ENCODE results near the gene AOPEP.

AOPEP gene

DNA sequence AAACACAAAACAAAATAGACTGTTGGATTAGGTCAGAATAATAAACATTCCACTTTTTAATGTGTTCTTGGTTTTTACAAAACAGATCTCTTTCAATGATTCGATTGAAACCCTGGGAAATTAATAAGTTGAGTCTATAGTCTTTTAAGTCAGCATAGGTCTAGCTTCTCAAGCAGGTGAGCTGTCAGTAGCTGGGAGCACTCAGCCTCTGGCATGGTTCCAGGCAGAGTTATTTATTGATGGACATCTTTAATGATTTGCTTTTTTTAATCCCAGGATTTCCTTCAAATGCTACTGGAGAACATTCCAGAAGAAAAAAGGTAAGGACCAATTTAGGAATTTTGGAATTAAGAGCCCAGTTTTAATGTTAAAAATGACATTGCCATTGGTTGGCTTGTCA, 241.0 kb downstream of the AOPEP start:
- H3K4me1 ChIP-seq, result peaks cover 0 to 6% (median under 1%) of the 10 kb centered on the region in 4 donors
- intact Hi-C loops (cut with DNase I; ENCODE audit: low total_unique reads), result no loop called here

GRCh38 chr9:94971378-94972131, 245.1 kb downstream of the AOPEP start:
- Histone ChIP-seq H3K36me3 (no peaks in the 10 kb centered on the region), H3K27ac (no peak overlapping the region), H3K4me1 (peaks cover 0 to 34% (median 20%) of the 10 kb centered on the region in 4 donors), H3K9me3 (no peaks in the 10 kb centered on the region), H3K4me3 (no peak overlapping the region), H3K27me3 (no peaks in the 10 kb centered on the region)
- TF ChIP-seq CTCF (IDR thresholded peaks at IDR 0.05), result no peak
- DNase-seq, result no peak
- intact Hi-C loops (cut with DNase I; ENCODE audit: low total_unique reads), result no loop called here

More for the DNA sequence above, 241.0 kb downstream of the AOPEP start:
- H3K27ac ChIP-seq, result no peak overlapping the region
- no peaks in the 10 kb centered on the region for H3K27me3 ChIP-seq
- no peaks in the 10 kb centered on the region for H3K36me3 ChIP-seq
- no peak overlapping the region for H3K4me3 ChIP-seq
- DNase-seq, result no peak
- no peaks in the 10 kb centered on the region for H3K9me3 ChIP-seq
- TF ChIP-seq CTCF (IDR thresholded peaks at IDR 0.05), result no peak

DNA sequence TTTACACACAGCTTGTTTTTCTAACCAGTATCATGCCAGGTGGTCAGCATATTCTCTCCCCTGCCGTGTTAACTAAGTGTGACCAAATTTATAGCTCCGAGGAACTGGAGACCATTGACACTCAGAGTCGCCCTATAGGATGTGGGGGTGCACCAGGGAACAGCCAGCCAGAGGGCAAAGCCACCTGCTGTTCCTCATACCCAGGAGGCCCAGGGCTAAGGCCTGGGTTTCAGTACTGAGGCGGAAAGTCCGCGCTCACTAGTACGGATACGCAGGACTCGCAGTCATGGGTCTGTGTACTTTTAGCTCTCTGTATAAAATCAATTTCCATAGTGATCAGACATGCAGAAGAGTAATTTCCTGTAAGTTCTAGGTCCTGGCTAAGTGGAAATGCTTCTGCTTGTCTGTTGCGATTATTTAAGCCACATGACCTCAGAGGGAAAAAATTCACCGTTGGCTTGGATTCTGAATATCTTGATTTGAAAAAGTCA, 247.0 kb downstream of the AOPEP start:
- no peaks in the 10 kb centered on the region for H3K27me3 ChIP-seq
- no peaks in the 10 kb centered on the region for H3K9me3 ChIP-seq
- peak overlapping the region; percentile 66 to 78 for H3K27ac ChIP-seq
- DNase-seq, result no peak
- H3K4me1 ChIP-seq, result peaks cover 0 to 34% (median 20%) of the 10 kb centered on the region in 4 donors
- TF ChIP-seq CTCF (IDR thresholded peaks at IDR 0.05), result no peak
- H3K4me3 ChIP-seq, result no peak overlapping the region
- H3K36me3 ChIP-seq, result no peaks in the 10 kb centered on the region
- intact Hi-C loops (cut with DNase I; ENCODE audit: low total_unique reads), result no loop called here

DNA sequence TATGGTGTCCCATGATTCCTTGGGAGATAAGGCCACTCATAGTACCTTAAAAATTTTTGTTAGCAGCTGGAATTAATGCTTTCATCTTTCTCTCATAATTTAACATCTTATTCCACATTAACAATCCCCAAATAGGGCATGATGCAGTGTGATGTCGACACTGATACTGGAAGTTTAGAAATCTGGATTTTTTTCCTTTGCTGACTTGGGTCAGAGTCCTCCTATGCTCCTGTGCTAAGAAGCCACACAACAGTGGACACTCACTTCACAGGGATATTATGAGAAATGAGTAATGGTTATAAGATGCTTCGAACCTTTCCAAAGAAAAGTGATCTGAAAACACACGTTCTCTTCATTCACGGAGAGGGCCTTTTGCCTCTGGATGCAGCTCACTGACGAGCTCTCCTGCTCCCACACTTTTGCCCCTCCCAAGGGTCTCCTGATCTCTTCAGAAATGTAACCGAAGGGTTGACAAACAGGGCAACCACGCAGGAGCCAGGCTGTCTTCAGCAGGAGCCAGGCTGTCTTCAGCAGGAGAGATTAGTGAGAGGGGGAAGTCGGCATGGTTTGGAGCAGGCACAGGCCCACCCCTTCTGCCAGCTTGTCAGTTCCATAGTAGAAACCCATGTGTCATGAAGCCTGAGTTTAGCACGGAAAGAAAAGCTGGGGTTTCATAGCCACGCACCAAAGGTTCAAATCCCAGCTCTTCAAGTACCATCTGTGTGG, 247.8 kb downstream of the AOPEP start:
- no peak for DNase-seq
- Histone ChIP-seq H3K4me1 (peaks cover 0 to 34% (median 20%) of the 10 kb centered on the region in 4 donors), H3K27ac (peak overlapping the region; percentile 66 to 78), H3K27me3 (no peaks in the 10 kb centered on the region), H3K9me3 (no peaks in the 10 kb centered on the region), H3K4me3 (no peak overlapping the region), H3K36me3 (no peaks in the 10 kb centered on the region)
- no peak for TF ChIP-seq CTCF (IDR thresholded peaks at IDR 0.05)
- intact Hi-C loops (cut with DNase I; ENCODE audit: low total_unique reads), result no loop called here

DNA sequence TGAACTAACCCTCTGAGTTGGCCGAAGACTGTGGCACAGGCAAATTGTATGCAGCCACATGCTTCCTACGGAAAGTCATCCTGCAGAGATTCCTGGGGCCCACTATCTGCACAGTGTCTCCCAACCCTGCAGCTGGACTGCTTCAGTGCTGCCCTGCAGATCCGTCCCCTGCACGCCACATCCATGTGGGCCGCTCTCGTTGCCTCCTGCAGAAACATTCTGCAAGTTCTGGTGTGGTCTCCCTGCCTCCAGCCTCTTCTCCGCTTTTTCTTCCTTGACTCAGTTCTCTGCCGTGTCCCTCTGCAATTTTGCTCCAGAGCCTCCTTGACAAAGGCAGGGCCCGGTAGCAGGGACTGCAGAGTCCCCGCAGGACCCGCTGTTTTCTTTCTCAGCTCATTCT, 249.0 kb downstream of the AOPEP start:
- no peak overlapping the region for H3K27ac ChIP-seq
- no peaks in the 10 kb centered on the region for H3K9me3 ChIP-seq
- intact Hi-C loops (cut with DNase I; ENCODE audit: low total_unique reads), result no loop called here
- H3K4me1 ChIP-seq, result peaks cover 0 to 34% (median 20%) of the 10 kb centered on the region in 4 donors
- no peak overlapping the region for H3K4me3 ChIP-seq
- TF ChIP-seq CTCF (IDR thresholded peaks at IDR 0.05), result no peak
- H3K36me3 ChIP-seq, result no peaks in the 10 kb centered on the region
- H3K27me3 ChIP-seq, result no peaks in the 10 kb centered on the region
- DNase-seq, result no peak

All from tibial artery (tissue), 4 donors.